Uterus (tissue), 2 donors: ENCODE data around the gene LRP6.

ENCODE experiments used
- CTCF ChIP-seq, 4 experiments: fragments of 200-600 bp in 2 of 4; fragments of 450-650 bp in 2 of 4; sonication (generic) in 2 of 4; IDR thresholded peaks; one replicate each; pipeline ENCODE4 v1.5.1; 2016 to 2019; ENCODE audit warnings: antibody characterized with exemption in 4 of 4, mild to moderate bottlenecking in 2 of 4, moderate library complexity in 1 of 4
- POLR2A ChIP-seq, 2 donors: fragments of 450-650 bp; IDR thresholded peaks; one replicate each; pipeline ENCODE4 v1.6.1; 2016; ENCODE audit warnings: antibody characterized with exemption in 2 of 2, mild to moderate bottlenecking in 1 of 2, moderate library complexity in 1 of 2

GRCh38 chr12:12219664-12220063 is 47.2 kb downstream of the LRP6 start:
- TF ChIP-seq CTCF (IDR thresholded peaks at IDR 0.05): no peak
- no peak for TF ChIP-seq POLR2A (IDR thresholded peaks at IDR 0.05)
